HEK293 (cell line): ENCODE data around the gene ULBP2.

Experiments
- CTCF ChIA-PET: fragments of 350-600 bp; formaldehyde crosslinking; extraction: SDS; loops from one replicate; lab custom pipeline; 2021; ENCODE audit warnings: antibody characterized with exemption; lab: Yijun Ruan, JAX
- POLR2A ChIA-PET: fragments of 300-600 bp; formaldehyde crosslinking; extraction: SDS; loops from one replicate; lab custom pipeline; 2020; ENCODE audit warnings: antibody characterized with exemption, inconsistent platforms; lab: Yijun Ruan, JAX
- H3K27ac ChIP-seq: fragments of 200-500 bp; sonication (Bioruptor generic); 2 replicates; pipeline ENCODE4 v1.5.1; 2014; ENCODE audit warnings: low read depth, low read length, control low read depth, inconsistent platforms; ENCODE audit errors: extremely low read depth
- H3K36me3 ChIP-seq, 2 experiments: fragments of 200-500 bp in 1 of 2; sonication (Bioruptor generic) in 1 of 2; 1 replicate in 1 of 2; 2 replicates in 1 of 2; pipeline ENCODE4 v1.5.1; 2014 to 2017; ENCODE audit warnings: inconsistent platforms in 2 of 2, low read length in 2 of 2; ENCODE audit not compliant: control insufficient read depth in 2 of 2, insufficient read depth in 1 of 2
- H3K4me1 ChIP-seq: fragments of 200-500 bp; sonication (Bioruptor generic); 2 replicates; pipeline ENCODE4 v1.5.1; 2014; ENCODE audit warnings: mild to moderate bottlenecking, low read length, inconsistent platforms; ENCODE audit not compliant: control insufficient read depth, insufficient read depth
- H3K4me3 ChIP-seq: 2 replicates; pipeline ENCODE4 v1.5.1; 2011; ENCODE audit warnings: low read depth, mild to moderate bottlenecking, control low read depth, low read length, moderate library complexity
- H3K9me3 ChIP-seq: fragments of 200-500 bp; sonication (Bioruptor generic); 2 replicates; pipeline ENCODE4 v1.5.1; 2014; ENCODE audit warnings: low read depth, low read length, inconsistent platforms; ENCODE audit not compliant: control insufficient read depth, insufficient read depth
- ELK4 ChIP-seq: IDR thresholded peaks from 2 replicates; pipeline ENCODE4 v1.6.1; 2011; ENCODE audit warnings: mild to moderate bottlenecking, low read depth, low read length, borderline replicate concordance
- GLIS1 ChIP-seq: fragments of 450-650 bp; formaldehyde crosslinking; IDR thresholded peaks from 2 replicates; pipeline ENCODE4 v1.5.1; 2016; ENCODE audit warnings: missing biosample characterization, missing genetic modification characterization
- HIC1 ChIP-seq: fragments of 450-650 bp; formaldehyde crosslinking; IDR thresholded peaks from 2 replicates; pipeline ENCODE4 v1.5.1; 2016; ENCODE audit warnings: missing biosample characterization, missing genetic modification characterization
- KLF9 ChIP-seq: fragments of 450-650 bp; formaldehyde crosslinking; IDR thresholded peaks from 2 replicates; pipeline ENCODE4 v1.5.1; 2016; ENCODE audit warnings: missing biosample characterization, missing genetic modification characterization, low read depth
- OSR2 ChIP-seq: fragments of 450-650 bp; formaldehyde crosslinking; IDR thresholded peaks from 2 replicates; pipeline ENCODE4 v1.5.1; 2016; ENCODE audit warnings: missing biosample characterization, missing genetic modification characterization
- PBX3 ChIP-seq: sonication (generic); formaldehyde crosslinking; IDR thresholded peaks from 2 replicates; pipeline ENCODE4 v1.8.1; 2022; ENCODE audit warnings: mild to moderate bottlenecking, moderate library complexity, missing genetic modification reagents
- SP3 ChIP-seq: fragments of 450-650 bp; formaldehyde crosslinking; IDR thresholded peaks from 2 replicates; pipeline ENCODE4 v1.5.1; 2016; ENCODE audit warnings: missing biosample characterization, missing genetic modification characterization
- ZBTB20 ChIP-seq: fragments of 450-650 bp; formaldehyde crosslinking; IDR thresholded peaks from 2 replicates; pipeline ENCODE4 v1.5.1; 2016; ENCODE audit warnings: missing biosample characterization, missing genetic modification characterization
- ZBTB8A ChIP-seq: fragments of 450-650 bp; formaldehyde crosslinking; IDR thresholded peaks from 2 replicates; pipeline ENCODE4 v1.5.1; 2016; ENCODE audit warnings: missing biosample characterization, missing genetic modification characterization
- ZFHX2 ChIP-seq: fragments of 450-650 bp; formaldehyde crosslinking; conservative IDR thresholded peaks from 2 replicates; pipeline ENCODE4 v1.5.1; 2016; ENCODE audit warnings: missing biosample characterization, missing genetic modification characterization
- ZNF114 ChIP-seq: fragments of 450-650 bp; formaldehyde crosslinking; IDR thresholded peaks from 2 replicates; pipeline ENCODE4 v1.5.0; 2017; ENCODE audit warnings: missing biosample characterization, missing genetic modification characterization
- ZNF169 ChIP-seq: fragments of 450-650 bp; formaldehyde crosslinking; IDR thresholded peaks from 2 replicates; pipeline ENCODE4 v1.5.1; 2016; ENCODE audit warnings: missing biosample characterization, missing genetic modification characterization
- ZNF221 ChIP-seq: fragments of 450-650 bp; formaldehyde crosslinking; IDR thresholded peaks from 2 replicates; pipeline ENCODE4 v1.5.1; 2017; ENCODE audit warnings: missing biosample characterization, missing genetic modification characterization, borderline replicate concordance
- ZNF366 ChIP-seq: fragments of 450-650 bp; formaldehyde crosslinking; conservative IDR thresholded peaks from 2 replicates; pipeline ENCODE4 v1.5.1; 2016; ENCODE audit warnings: missing biosample characterization, missing genetic modification characterization
- ZNF391 ChIP-seq: fragments of 450-650 bp; formaldehyde crosslinking; IDR thresholded peaks from 2 replicates; pipeline ENCODE4 v1.5.1; 2016; ENCODE audit warnings: low read depth, missing biosample characterization, missing genetic modification characterization, borderline replicate concordance
- ZNF398 ChIP-seq: fragments of 450-650 bp; formaldehyde crosslinking; IDR thresholded peaks from 2 replicates; pipeline ENCODE4 v1.5.1; 2017; ENCODE audit warnings: missing biosample characterization, missing genetic modification characterization
- ZNF404 ChIP-seq: fragments of 450-650 bp; formaldehyde crosslinking; IDR thresholded peaks from 2 replicates; pipeline ENCODE4 v1.5.1; 2017; ENCODE audit warnings: missing biosample characterization, missing genetic modification characterization
- ZNF521 ChIP-seq: fragments of 450-650 bp; formaldehyde crosslinking; IDR thresholded peaks from 2 replicates; pipeline ENCODE4 v1.5.1; 2017; ENCODE audit warnings: missing biosample characterization, mild to moderate bottlenecking, missing genetic modification characterization
- ZNF571 ChIP-seq: fragments of 450-650 bp; formaldehyde crosslinking; IDR thresholded peaks from 2 replicates; pipeline ENCODE4 v1.5.0; 2017; ENCODE audit warnings: missing biosample characterization, missing genetic modification characterization
- ZNF596 ChIP-seq: fragments of 450-650 bp; IDR thresholded peaks from 2 replicates; pipeline ENCODE4 v1.5.0; 2018; ENCODE audit warnings: missing biosample characterization, mild to moderate bottlenecking, missing genetic modification characterization, moderate library complexity
- ZNF654 ChIP-seq: fragments of 450-650 bp; formaldehyde crosslinking; IDR thresholded peaks from 2 replicates; pipeline ENCODE4 v1.5.1; 2016; ENCODE audit warnings: low read depth, missing biosample characterization, missing genetic modification characterization
- ZNF660 ChIP-seq: fragments of 450-650 bp; IDR thresholded peaks from 2 replicates; pipeline ENCODE4 v1.5.1; 2018; ENCODE audit warnings: missing biosample characterization, mild to moderate bottlenecking, missing genetic modification characterization
- ZNF768 ChIP-seq: fragments of 450-650 bp; formaldehyde crosslinking; IDR thresholded peaks from 2 replicates; pipeline ENCODE4 v1.5.1; 2018; ENCODE audit warnings: missing biosample characterization, mild to moderate bottlenecking, missing genetic modification characterization
- TF ChIP-seq, protein P1 (sequence below): fragments of 450-650 bp; formaldehyde crosslinking; IDR thresholded peaks from 2 replicates; pipeline ENCODE4 v1.5.1; 2016; ENCODE audit warnings: missing biosample characterization, missing genetic modification characterization

Gene ULBP2

GRCh38 chr6:149925253-149925973 is 16.4 kb upstream of the ULBP2 start:
- CTCF ChIA-PET = interaction anchor here (0.6 to 2.5 kb wide), 7 partner anchors 54 to 92 kb away, joined by 3 to 45 read pairs (median 4); no protein-coding TSS in a partner anchor
- H3K9me3 ChIP-seq = no peaks in the 10 kb centered on the region
- TF ChIP-seq, protein P1, sequence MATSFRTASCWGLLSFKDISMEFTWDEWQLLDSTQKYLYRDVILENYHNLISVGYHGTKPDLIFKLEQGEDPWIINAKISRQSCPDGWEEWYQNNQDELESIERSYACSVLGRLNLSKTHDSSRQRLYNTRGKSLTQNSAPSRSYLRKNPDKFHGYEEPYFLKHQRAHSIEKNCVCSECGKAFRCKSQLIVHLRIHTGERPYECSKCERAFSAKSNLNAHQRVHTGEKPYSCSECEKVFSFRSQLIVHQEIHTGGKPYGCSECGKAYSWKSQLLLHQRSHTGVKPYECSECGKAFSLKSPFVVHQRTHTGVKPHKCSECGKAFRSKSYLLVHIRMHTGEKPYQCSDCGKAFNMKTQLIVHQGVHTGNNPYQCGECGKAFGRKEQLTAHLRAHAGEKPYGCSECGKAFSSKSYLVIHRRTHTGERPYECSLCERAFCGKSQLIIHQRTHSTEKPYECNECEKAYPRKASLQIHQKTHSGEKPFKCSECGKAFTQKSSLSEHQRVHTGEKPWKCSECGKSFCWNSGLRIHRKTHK (tag by site-specific recombination) = no peak
- TF ChIP-seq ZNF571 (tag by site-specific recombination) = no peak
- TF ChIP-seq ZNF221 = no peak
- TF ChIP-seq ZNF169 (tag by site-specific recombination) = no peak
- no peak for TF ChIP-seq ZNF391 (tag by site-specific recombination)
- TF ChIP-seq GLIS1 (tag by site-specific recombination) = no peak
- no peak for TF ChIP-seq ZNF366
- no peak for TF ChIP-seq OSR2 (tag by site-specific recombination)
- no peak for TF ChIP-seq ZBTB20
- no peak for TF ChIP-seq ZNF768
- no peak for TF ChIP-seq ZNF596
- no peak for TF ChIP-seq ELK4
- no peak for TF ChIP-seq ZNF404
- no peak for TF ChIP-seq KLF9 (tag by site-specific recombination)
- H3K36me3 ChIP-seq = no peaks in the 10 kb centered on the region
- peak overlapping the region; percentile 38 for H3K4me3 ChIP-seq
- POLR2A ChIA-PET = interaction anchor here (1.2 kb wide), 1 partner anchor 144 kb away, joined by 3 read pairs; the partner anchor contains the start of gene ULBP3
- no peaks in the 10 kb centered on the region for H3K4me1 ChIP-seq
- no peak overlapping the region for H3K27ac ChIP-seq

- Histone ChIP-seq H3K9me3 (no peaks in the 10 kb centered on the region), H3K36me3 (no peaks in the 10 kb centered on the region), H3K27ac (no peak overlapping the region), H3K4me1 (no peaks in the 10 kb centered on the region), H3K4me3 (peak overlapping the region; percentile 38)
- POLR2A ChIA-PET = no interaction called here
- CTCF ChIA-PET = interaction anchor here (0.8 to 2.5 kb wide), 9 partner anchors 56 to 427 kb away, joined by 3 to 21 read pairs (median 4); no protein-coding TSS in a partner anchor
- TF ChIP-seq ZNF654 = peak; percentile 97
- TF ChIP-seq SP3 (tag by site-specific recombination) = peak; percentile 34; the same call in 1 of the 2 replicates
- TF ChIP-seq ZNF521 (tag by site-specific recombination) = no peak
- TF ChIP-seq ZBTB8A = peak; percentile 71
- no peak for TF ChIP-seq ZNF114
- peak; percentile 48; the same call in 1 of the 2 replicates for TF ChIP-seq HIC1
- peak; percentile 18 for TF ChIP-seq ZFHX2 (tag by site-specific recombination)
- no peak for TF ChIP-seq PBX3 (CRISPR knock-in tag)
- 0 out of 2 replicates have a peak, but pooled peaks have one; percentile 36 for TF ChIP-seq ZNF660 (tag by site-specific recombination)
- TF ChIP-seq ZNF398 (tag by site-specific recombination) = 0 out of 2 replicates have a peak, but pooled peaks have one; percentile 24
These were observed 15.6 kb upstream of the ULBP2 start for GRCh38 chr6:149925974-149926777.
